Suprapubic skin (tissue), 4 donors: ENCODE data around the gene SH3PXD2B. TPM values are rescaled to one million over a fixed set of nuclear protein-coding genes. Genes with fewer than 3 reads are reported as not detected.
"Not testable (repeated sequence)": the region's sequence is repeated elsewhere in the genome, so short reads cannot be mapped to it uniquely, and the experiment has no call there.

Experiments used
- DNase-seq, 2 donors: peaks; one replicate each; pipeline ENCODE4 v3.0.0-alpha.2; 2019; ENCODE audit warnings: low spot score in 2 of 2
- H3K27ac ChIP-seq: fragments of 200-600 bp; sonication (generic); one replicate; pipeline ENCODE4 v1.5.1; 2019
- H3K27me3 ChIP-seq: fragments of 200-600 bp; sonication (generic); one replicate; pipeline ENCODE4 v1.5.1; 2019
- H3K36me3 ChIP-seq: fragments of 200-600 bp; sonication (generic); one replicate; pipeline ENCODE4 v1.5.1; 2019
- H3K4me1 ChIP-seq: fragments of 200-600 bp; sonication (generic); one replicate; pipeline ENCODE4 v1.5.1; 2019
- H3K4me3 ChIP-seq: fragments of 200-600 bp; sonication (generic); one replicate; pipeline ENCODE4 v1.5.1; 2019; ENCODE audit warnings: mild to moderate bottlenecking
- H3K9me3 ChIP-seq: fragments of 200-600 bp; sonication (generic); one replicate; pipeline ENCODE4 v1.5.1; 2019
- CTCF ChIP-seq, 2 donors: fragments of 200-600 bp in 1 of 2; fragments of 450-650 bp in 1 of 2; sonication (generic) in 1 of 2; IDR thresholded peaks; one replicate each; pipeline ENCODE4 v1.5.1; 2016 to 2019; ENCODE audit warnings: antibody characterized with exemption in 2 of 2, mild to moderate bottlenecking in 1 of 2, moderate library complexity in 1 of 2
- EP300 ChIP-seq: sonication (generic); formaldehyde crosslinking; IDR thresholded peaks from one replicate; pipeline ENCODE4 v1.6.1; 2017; ENCODE audit warnings: antibody characterized with exemption
- POLR2A ChIP-seq, 2 donors: fragments of 450-650 bp; IDR thresholded peaks; one replicate each; pipeline ENCODE4 v1.6.1; 2017; ENCODE audit warnings: antibody characterized with exemption in 2 of 2, mild to moderate bottlenecking in 2 of 2, moderate library complexity in 2 of 2
- POLR2AphosphoS5 ChIP-seq, 3 donors: sonication (generic); formaldehyde crosslinking; IDR thresholded peaks; one replicate each; pipeline ENCODE4 v1.6.1; 2017; ENCODE audit warnings: antibody characterized with exemption in 3 of 3
- WGBS: methylation state at CpG from one replicate; pipeline ENCODE4 v1.1.5; 2018; 5-methylcytosine and 5-hydroxymethylcytosine counted together
- total RNA-seq, 4 donors: library from RNA; depleted of rRNA; stranded (reverse); fragments of >200 nt; gene quantifications; one replicate each; pipeline ENCODE4 v1.1.0, GENCODE V29; 2016

SH3PXD2B gene
- total RNA-seq, 4 donors from 2014 or later, result 29.1 to 42.1 (median 31.3) TPM

GRCh38 chr5:172479784-172480115 is 25.4 kb upstream of the SH3PXD2B start:
- 90% methylated on average over 5 of the region's 5 CpGs for WGBS
- Histone ChIP-seq H3K27ac (no peak overlapping the region), H3K9me3 (no peaks in the 10 kb centered on the region), H3K4me1 (peaks cover 5% of the 10 kb centered on the region), H3K36me3 (no peaks in the 10 kb centered on the region), H3K4me3 (no peak overlapping the region), H3K27me3 (no peaks in the 10 kb centered on the region)
- DNase-seq, result no peak
- no peak for TF ChIP-seq POLR2AphosphoS5 (IDR thresholded peaks at IDR 0.05)
- TF ChIP-seq POLR2A (IDR thresholded peaks at IDR 0.05), result no peak
- no peak for TF ChIP-seq EP300
- no peak for TF ChIP-seq CTCF (IDR thresholded peaks at IDR 0.05)

GRCh38 chr5:172479034-172479783 is 24.9 kb upstream of the SH3PXD2B start:
- peak; percentile 83 to 89 for DNase-seq
- Histone ChIP-seq H3K27me3 (no peaks in the 10 kb centered on the region), H3K4me1 (peaks cover 5% of the 10 kb centered on the region), H3K9me3 (no peaks in the 10 kb centered on the region), H3K27ac (no peak overlapping the region), H3K4me3 (no peak overlapping the region), H3K36me3 (no peaks in the 10 kb centered on the region)
- peak; percentile 82 to 98 for TF ChIP-seq CTCF (IDR thresholded peaks at IDR 0.05)
- no peak for TF ChIP-seq EP300
- TF ChIP-seq POLR2AphosphoS5 (IDR thresholded peaks at IDR 0.05), result peak in 1 of 3 donors; percentile 54
- WGBS, result 44% methylated on average over 17 of the region's 21 CpGs

- H3K36me3 ChIP-seq, DNase-seq, H3K9me3 ChIP-seq, H3K4me1 ChIP-seq, H3K4me3 ChIP-seq, H3K27me3 ChIP-seq, H3K27ac ChIP-seq: not testable (repeated sequence)
- 47% methylated on average over 3 of the region's 3 CpGs for WGBS
These were observed 24.3 kb upstream of the SH3PXD2B start for GRCh38 chr5:172478695-172479033.

GRCh38 chr5:172478256-172478655 is 23.9 kb upstream of the SH3PXD2B start:
- no peak overlapping the region for H3K4me3 ChIP-seq
- H3K9me3 ChIP-seq, result no peaks in the 10 kb centered on the region
- H3K27ac ChIP-seq, result no peak overlapping the region
- WGBS, result 89% methylated on average over 3 of the region's 3 CpGs
- DNase-seq, result no peak
- peaks cover 5% of the 10 kb centered on the region for H3K4me1 ChIP-seq
- TF ChIP-seq EP300 (no peak), POLR2AphosphoS5 (IDR thresholded peaks at IDR 0.05) (no peak), POLR2A (IDR thresholded peaks at IDR 0.05) (no peak), CTCF (IDR thresholded peaks at IDR 0.05) (no peak)
- no peaks in the 10 kb centered on the region for H3K36me3 ChIP-seq
- H3K27me3 ChIP-seq, result no peaks in the 10 kb centered on the region

GRCh38 chr5:172477466-172477865 is 23.1 kb upstream of the SH3PXD2B start:
- Histone ChIP-seq H3K4me3 (no peak overlapping the region), H3K9me3 (no peaks in the 10 kb centered on the region), H3K27me3 (no peaks in the 10 kb centered on the region), H3K36me3 (no peaks in the 10 kb centered on the region), H3K4me1 (peaks cover 5% of the 10 kb centered on the region), H3K27ac (no peak overlapping the region)
- DNase-seq, result no peak
- 45% methylated on average over 4 of the region's 4 CpGs for WGBS
- TF ChIP-seq POLR2A (IDR thresholded peaks at IDR 0.05) (no peak), CTCF (IDR thresholded peaks at IDR 0.05) (no peak), EP300 (no peak), POLR2AphosphoS5 (IDR thresholded peaks at IDR 0.05) (no peak)

- H3K36me3 ChIP-seq, result no peaks in the 10 kb centered on the region
- H3K27me3 ChIP-seq, result no peaks in the 10 kb centered on the region
- no peaks in the 10 kb centered on the region for H3K9me3 ChIP-seq
- H3K27ac ChIP-seq, result no peak overlapping the region
- peaks cover 4% of the 10 kb centered on the region for H3K4me1 ChIP-seq
- no peak for TF ChIP-seq CTCF (IDR thresholded peaks at IDR 0.05)
- TF ChIP-seq EP300, result no peak
- TF ChIP-seq POLR2AphosphoS5 (IDR thresholded peaks at IDR 0.05), result no peak
- TF ChIP-seq POLR2A (IDR thresholded peaks at IDR 0.05), result no peak
- no peak overlapping the region for H3K4me3 ChIP-seq
- no peak for DNase-seq
- 89% methylated on average over 7 of the region's 7 CpGs for WGBS
These were observed 20.0 kb upstream of the SH3PXD2B start for GRCh38 chr5:172474293-172474692.
